NCI-H510A (cell line): ENCODE results near the gene NTRK1.

Experiments used
- DNase-seq: peaks from one replicate; lab custom pipeline; 2025; lab: John Stamatoyannopoulos, UW

Gene NTRK1

GRCh38 chr1:156898161-156898566 is 37.5 kb downstream of the NTRK1 start:
- DNase-seq, result no peak

GRCh38 chr1:156898971-156899664 is 38.5 kb downstream of the NTRK1 start:
- DNase-seq, result no peak

GRCh38 chr1:156899956-156900718 is 39.5 kb downstream of the NTRK1 start:
- no peak for DNase-seq

GRCh38 chr1:156900896-156901589 is 40.4 kb downstream of the NTRK1 start:
- no peak for DNase-seq

GRCh38 chr1:156901590-156901900 is 40.9 kb downstream of the NTRK1 start:
- no peak for DNase-seq

- no peak for DNase-seq
These were observed 41.6 kb downstream of the NTRK1 start for GRCh38 chr1:156901966-156902915.

- no peak for DNase-seq
These were observed 42.8 kb downstream of the NTRK1 start for GRCh38 chr1:156903328-156904091.

- DNase-seq, result no peak
These were observed 43.7 kb downstream of the NTRK1 start for GRCh38 chr1:156904187-156904959.

GRCh38 chr1:156905176-156905575 is 44.5 kb downstream of the NTRK1 start:
- DNase-seq, result no peak

- no peak for DNase-seq
These were observed 45.0 kb downstream of the NTRK1 start for GRCh38 chr1:156905651-156906050.

GRCh38 chr1:156906206-156906906 is 45.7 kb downstream of the NTRK1 start:
- no peak for DNase-seq

- no peak for DNase-seq
These were observed 47.9 kb downstream of the NTRK1 start for GRCh38 chr1:156908541-156908940.

GRCh38 chr1:156908955-156909354 is 48.3 kb downstream of the NTRK1 start:
- no peak for DNase-seq

- no peak for DNase-seq
These were observed 49.0 kb downstream of the NTRK1 start for GRCh38 chr1:156909671-156910070.

- no peak for DNase-seq
These were observed 49.7 kb downstream of the NTRK1 start for GRCh38 chr1:156910309-156910782.

- DNase-seq, result no peak
These were observed 51.1 kb downstream of the NTRK1 start for GRCh38 chr1:156911577-156912298.

- no peak for DNase-seq
These were observed 51.6 kb downstream of the NTRK1 start for GRCh38 chr1:156912310-156912709.

GRCh38 chr1:156912861-156913808 is 52.5 kb downstream of the NTRK1 start:
- no peak for DNase-seq
